Cardiac muscle cell (in vitro differentiated cells and primary cell): ENCODE results near the gene CEP89. TPM values are rescaled to one million over a fixed set of nuclear protein-coding genes. Genes with fewer than 3 reads are reported as not detected.
A peak's percentile ranks its signal among the peaks of the same experiment; 100 is the strongest.
"Not testable (repeated sequence)": the region's sequence is repeated elsewhere in the genome, so short reads cannot be mapped to it uniquely, and the experiment has no call there.

ENCODE experiments used
- DNase-seq, 2 donors: peaks; one replicate each; pipeline versions ENCODE4 v3.0.0 to v3.0.0-alpha.2; 2010 to 2017; ENCODE audit warnings: low read depth in 1 of 2, low spot score in 1 of 2
- H3K27ac ChIP-seq: fragments of 200-600 bp; sonication (generic); 2 replicates; pipeline ENCODE4 v1.5.1; 2016
- H3K27me3 ChIP-seq: fragments of 200-600 bp; sonication (generic); 2 replicates; pipeline ENCODE4 v1.6.0; 2016; ENCODE audit warnings: control low read depth
- H3K36me3 ChIP-seq: fragments of 200-600 bp; sonication (generic); 2 replicates; pipeline ENCODE4 v1.5.1; 2016; ENCODE audit warnings: control low read depth
- H3K4me1 ChIP-seq: fragments of 200-600 bp; sonication (generic); 2 replicates; pipeline ENCODE4 v1.8.1; 2017; ENCODE audit warnings: low read depth, mild to moderate bottlenecking, mixed run types
- H3K4me3 ChIP-seq: fragments of 200-600 bp; sonication (generic); 2 replicates; pipeline ENCODE4 v1.5.1; 2016; ENCODE audit warnings: mild to moderate bottlenecking
- H3K9me3 ChIP-seq: fragments of 200-600 bp; sonication (generic); 2 replicates; pipeline ENCODE4 v1.5.1; 2017; ENCODE audit warnings: low read depth, mild to moderate bottlenecking, control low read depth
- polyA plus RNA-seq: library from polyadenylated mRNA; unstranded; fragments of >200 nt; fragmentation: Nextera tagmentation; extraction: Ambion mirVana; gene quantifications from 2 replicates; pipeline ENCODE4 v1.2.1, GENCODE V29; 2016
- total RNA-seq: library from RNA; depleted of rRNA; stranded (reverse); fragments of >200 nt; gene quantifications from 2 replicates; pipeline ENCODE4 v1.2.3, GENCODE V29; 2016
- TF ChIP-seq, protein P1 (sequence below): IDR thresholded peaks from 2 replicates; pipeline ENCODE4 v1.5.1; 2012; ENCODE audit warnings: low read depth, mild to moderate bottlenecking, low read length

The CEP89 gene
- total and polyA plus RNA-seq, 2 experiments from 2014 or later, result 19.4 to 20.0 TPM

DNA sequence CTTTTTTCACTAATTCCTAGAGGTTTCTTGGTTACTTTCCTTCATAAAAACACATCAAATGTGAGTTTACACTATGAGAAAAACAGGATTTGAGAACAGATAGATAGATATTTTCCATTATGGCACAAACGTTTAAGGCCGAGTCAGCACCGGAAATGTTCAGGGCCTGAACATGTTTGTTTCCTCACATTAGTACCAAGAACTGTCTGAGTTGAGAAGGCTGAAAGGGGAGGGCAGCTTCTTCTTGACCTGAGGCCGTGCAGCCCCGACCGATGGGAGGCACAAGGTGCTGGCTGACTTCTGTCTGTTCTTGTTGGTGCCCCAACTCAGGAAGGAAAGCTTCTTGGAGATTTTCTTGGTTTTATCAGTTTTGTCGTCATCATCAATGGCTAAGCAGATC, 8.0 kb upstream of the CEP89 start:
- not testable (repeated sequence) for H3K27me3 ChIP-seq, H3K9me3 ChIP-seq, H3K4me3 ChIP-seq, H3K36me3 ChIP-seq, H3K27ac ChIP-seq, DNase-seq, H3K4me1 ChIP-seq

DNA sequence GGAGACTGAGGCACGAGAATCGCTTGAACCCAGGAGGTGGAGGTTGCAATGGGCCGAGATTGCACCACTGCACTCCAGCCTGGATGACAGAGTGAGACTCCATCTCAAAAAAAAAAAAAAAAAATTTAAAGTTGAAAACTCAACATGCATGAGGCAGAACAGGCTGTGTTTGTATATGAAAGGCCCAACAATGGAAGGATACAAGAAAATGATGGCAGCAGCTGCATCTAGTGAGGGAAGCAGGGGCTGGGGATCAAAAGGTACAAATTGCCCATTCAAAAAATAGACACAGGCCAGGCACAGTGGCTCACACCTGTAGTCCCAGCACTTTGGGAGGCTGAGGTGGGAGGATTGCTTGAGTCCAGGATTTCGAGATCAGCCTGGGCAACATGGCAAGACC, 6.1 kb upstream of the CEP89 start:
- DNase-seq, H3K27ac ChIP-seq, H3K27me3 ChIP-seq, H3K9me3 ChIP-seq, H3K36me3 ChIP-seq, H3K4me1 ChIP-seq, H3K4me3 ChIP-seq: not testable (repeated sequence)

DNA sequence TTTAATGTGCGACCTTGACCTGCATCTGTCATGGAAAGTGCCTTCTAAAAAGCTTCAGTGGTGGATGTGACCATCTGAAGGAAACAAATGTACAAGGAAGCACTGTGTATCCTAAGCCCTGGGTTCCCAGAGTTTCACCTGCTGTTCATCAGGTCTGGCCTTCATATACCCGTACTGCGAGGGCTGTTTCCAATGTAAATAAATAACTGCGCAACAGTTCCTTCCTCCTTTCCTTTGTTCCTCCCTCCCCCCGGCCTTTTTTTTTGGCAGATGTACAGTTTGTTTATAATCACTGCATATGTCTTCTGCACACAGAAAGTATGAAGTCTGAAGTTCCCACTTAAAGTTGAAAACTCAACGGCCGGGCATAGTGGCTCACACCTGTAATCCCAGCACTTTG, 5.5 kb upstream of the CEP89 start:
- H3K27ac ChIP-seq, result no peak overlapping the region
- H3K4me1 ChIP-seq, result no peaks in the 10 kb centered on the region
- peaks cover 4% of the 10 kb centered on the region for H3K36me3 ChIP-seq
- TF ChIP-seq, protein P1, sequence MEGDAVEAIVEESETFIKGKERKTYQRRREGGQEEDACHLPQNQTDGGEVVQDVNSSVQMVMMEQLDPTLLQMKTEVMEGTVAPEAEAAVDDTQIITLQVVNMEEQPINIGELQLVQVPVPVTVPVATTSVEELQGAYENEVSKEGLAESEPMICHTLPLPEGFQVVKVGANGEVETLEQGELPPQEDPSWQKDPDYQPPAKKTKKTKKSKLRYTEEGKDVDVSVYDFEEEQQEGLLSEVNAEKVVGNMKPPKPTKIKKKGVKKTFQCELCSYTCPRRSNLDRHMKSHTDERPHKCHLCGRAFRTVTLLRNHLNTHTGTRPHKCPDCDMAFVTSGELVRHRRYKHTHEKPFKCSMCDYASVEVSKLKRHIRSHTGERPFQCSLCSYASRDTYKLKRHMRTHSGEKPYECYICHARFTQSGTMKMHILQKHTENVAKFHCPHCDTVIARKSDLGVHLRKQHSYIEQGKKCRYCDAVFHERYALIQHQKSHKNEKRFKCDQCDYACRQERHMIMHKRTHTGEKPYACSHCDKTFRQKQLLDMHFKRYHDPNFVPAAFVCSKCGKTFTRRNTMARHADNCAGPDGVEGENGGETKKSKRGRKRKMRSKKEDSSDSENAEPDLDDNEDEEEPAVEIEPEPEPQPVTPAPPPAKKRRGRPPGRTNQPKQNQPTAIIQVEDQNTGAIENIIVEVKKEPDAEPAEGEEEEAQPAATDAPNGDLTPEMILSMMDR, result no peak
- no peak overlapping the region for H3K4me3 ChIP-seq
- no peaks in the 10 kb centered on the region for H3K27me3 ChIP-seq
- DNase-seq, result peak in 1 of 2 donors; percentile 23
- no peaks in the 10 kb centered on the region for H3K9me3 ChIP-seq

DNA sequence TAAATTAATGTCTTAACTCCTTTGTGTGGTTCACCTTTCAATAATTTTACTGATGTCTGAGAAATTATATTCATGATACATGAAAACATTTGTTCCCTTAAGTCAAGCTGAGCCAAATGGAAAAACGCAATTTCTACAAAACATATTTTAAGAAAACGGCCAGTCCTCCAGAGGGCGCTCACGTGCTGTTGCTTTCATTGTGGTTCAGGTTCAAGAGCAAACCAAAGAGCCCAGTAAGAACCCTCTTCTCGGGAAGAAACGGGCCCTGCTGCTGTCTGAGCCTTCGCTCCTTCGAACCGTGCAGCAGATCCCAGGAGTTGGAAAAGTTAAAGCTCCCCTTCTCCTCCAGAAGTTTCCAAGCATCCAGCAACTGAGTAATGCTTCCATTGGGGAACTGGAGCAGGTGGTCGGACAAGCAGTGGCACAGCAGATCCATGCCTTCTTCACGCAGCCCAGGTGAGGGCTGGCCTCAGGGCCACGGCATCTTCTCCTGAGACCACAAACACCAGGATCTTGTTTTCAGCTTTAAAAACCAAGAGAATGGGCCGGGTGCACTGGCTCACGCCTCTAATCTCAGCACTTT, 4.6 kb upstream of the CEP89 start:
- peak; percentile 80 for DNase-seq
- Histone ChIP-seq H3K4me1 (no peaks in the 10 kb centered on the region), H3K36me3 (peaks cover 4% of the 10 kb centered on the region), H3K27me3 (no peaks in the 10 kb centered on the region), H3K9me3 (no peaks in the 10 kb centered on the region), H3K4me3 (no peak overlapping the region), H3K27ac (peak overlapping the region; percentile 5)
- TF ChIP-seq, protein P1, result peak; percentile 80

DNA sequence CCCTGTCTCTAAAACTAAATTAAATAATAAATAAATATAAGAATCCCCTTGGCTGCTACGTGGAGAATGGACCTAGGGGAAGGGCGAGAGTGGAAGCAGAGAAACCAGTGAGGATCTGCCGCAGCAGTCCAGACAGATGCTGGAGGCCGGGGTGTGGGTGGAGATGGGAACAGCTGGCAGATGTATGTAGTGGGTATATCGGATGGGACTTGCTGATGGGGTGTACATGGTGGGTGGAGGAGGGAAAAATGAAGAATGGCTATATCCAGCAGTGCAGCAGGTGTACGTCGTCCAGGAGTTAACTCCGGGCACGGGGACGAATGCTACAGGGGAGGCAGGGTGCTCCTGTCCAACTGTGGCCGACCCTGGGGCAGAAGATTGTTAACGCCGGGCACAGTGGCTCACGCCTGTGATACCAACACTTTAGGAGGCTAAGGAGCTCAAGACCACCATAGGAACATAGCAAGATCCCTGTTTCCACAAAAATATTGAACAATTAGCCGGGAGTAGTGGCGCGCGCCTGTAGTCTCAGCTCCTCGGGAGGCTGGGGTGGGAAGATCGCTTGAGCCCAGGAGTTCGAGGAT, 654 bp downstream of the CEP89 start:
- TF ChIP-seq, protein P1, result no peak
- Histone ChIP-seq H3K27ac (no peak overlapping the region), H3K27me3 (no peaks in the 10 kb centered on the region), H3K4me1 (no peaks in the 10 kb centered on the region), H3K4me3 (peak overlapping the region; percentile 92), H3K36me3 (no peaks in the 10 kb centered on the region), H3K9me3 (no peaks in the 10 kb centered on the region)
- DNase-seq, result no peak

DNA sequence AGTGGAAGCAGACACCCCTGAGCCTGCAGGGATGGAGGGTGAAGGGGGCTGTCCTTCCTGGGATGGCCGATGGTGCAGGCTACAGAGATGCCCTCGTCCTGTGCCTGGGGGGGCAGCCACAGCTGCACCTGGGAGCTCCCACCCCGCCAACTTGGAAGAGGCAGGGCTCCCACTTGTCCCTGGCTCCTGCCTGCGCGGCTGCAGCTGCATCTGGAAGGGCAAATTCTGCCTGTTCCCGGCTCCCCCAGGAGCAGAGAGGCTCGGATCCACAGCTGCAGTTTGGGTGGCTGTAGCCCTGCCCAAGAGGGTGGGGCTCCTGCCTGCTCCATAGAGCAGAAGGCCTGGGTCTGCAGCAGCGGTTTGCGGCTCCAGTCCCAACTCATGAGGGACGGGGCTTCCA, 2.2 kb downstream of the CEP89 start:
- DNase-seq, result no peak
- TF ChIP-seq, protein P1, result no peak
- Histone ChIP-seq H3K27ac (no peak overlapping the region), H3K36me3 (peaks cover 4% of the 10 kb centered on the region), H3K27me3 (no peaks in the 10 kb centered on the region), H3K4me3 (no peak overlapping the region), H3K4me1 (no peaks in the 10 kb centered on the region), H3K9me3 (no peaks in the 10 kb centered on the region)

DNA sequence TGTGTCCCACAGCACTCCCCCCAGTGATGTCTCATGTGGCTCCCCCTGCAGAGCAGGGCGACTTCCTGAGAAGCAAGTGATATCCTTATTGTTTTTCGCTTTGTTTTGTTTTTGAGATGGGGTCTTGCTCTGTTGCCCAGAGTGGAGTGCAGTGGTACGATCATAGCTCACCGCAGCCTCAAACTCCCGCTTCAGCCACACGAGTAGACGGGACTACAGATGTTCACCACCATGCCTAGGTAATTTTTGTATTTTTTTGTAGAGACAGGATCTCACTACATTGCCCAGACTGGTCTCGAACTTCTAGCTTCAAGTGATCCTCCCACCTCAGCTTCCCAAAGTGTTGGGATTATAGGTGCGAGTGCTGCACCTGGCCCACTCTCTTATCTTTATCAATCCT, 5.0 kb downstream of the CEP89 start:
- Histone ChIP-seq H3K27me3 (no peaks in the 10 kb centered on the region), H3K9me3 (no peaks in the 10 kb centered on the region), H3K27ac (no peak overlapping the region), H3K4me3 (no peak overlapping the region), H3K36me3 (peaks cover 7% of the 10 kb centered on the region), H3K4me1 (no peaks in the 10 kb centered on the region)
- TF ChIP-seq, protein P1, result no peak
- DNase-seq, result no peak
